SKM-1 treated with dmso at 0.1 percent for 144 hours (cell line): ENCODE results near the gene FUBP3.
"Not testable (repeated sequence)": the region's sequence is repeated elsewhere in the genome, so short reads cannot be mapped to it uniquely, and the experiment has no call there.

ENCODE experiments used
- DNase-seq: peaks from one replicate; lab custom pipeline; 2025; ENCODE audit not compliant: unreplicated experiment; lab: John Stamatoyannopoulos, UW

FUBP3 gene

GRCh38 chr9:130680836-130681768 is 101.7 kb downstream of the FUBP3 start:
- DNase-seq, result peak; percentile 76

DNA sequence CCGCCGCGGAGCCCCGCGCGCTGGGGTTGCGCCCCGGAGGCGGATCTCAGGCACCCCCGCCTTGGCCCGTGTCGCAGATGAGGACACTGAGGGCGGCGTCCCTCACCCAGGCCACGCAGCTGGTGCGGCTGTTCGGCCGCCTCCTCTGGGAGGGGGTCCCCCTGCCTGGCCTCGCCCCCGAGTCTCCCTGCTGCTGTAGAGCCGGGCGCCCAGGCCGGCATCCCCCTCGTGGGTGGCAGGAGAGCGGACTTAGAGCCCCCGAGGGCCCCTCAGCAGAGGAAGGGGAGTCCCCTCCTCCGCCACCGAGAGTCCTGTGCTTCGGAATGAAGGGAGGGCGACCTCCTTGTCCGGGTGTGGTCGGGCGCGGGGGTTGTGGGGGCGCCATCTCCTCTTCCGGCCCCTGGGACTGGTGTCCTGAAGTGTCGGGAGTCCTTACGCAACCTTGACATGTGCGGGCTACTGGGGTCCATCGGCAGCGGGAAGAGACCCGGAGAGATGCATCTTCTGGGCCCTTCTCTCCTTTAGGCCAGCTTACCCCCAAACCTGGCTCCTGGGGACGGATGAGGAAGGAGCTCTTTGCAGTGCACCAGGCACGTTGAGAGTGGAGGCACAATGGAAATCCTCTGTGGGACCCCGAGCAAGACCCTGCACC is 102.5 kb downstream of the FUBP3 start:
- no peak for DNase-seq

DNA sequence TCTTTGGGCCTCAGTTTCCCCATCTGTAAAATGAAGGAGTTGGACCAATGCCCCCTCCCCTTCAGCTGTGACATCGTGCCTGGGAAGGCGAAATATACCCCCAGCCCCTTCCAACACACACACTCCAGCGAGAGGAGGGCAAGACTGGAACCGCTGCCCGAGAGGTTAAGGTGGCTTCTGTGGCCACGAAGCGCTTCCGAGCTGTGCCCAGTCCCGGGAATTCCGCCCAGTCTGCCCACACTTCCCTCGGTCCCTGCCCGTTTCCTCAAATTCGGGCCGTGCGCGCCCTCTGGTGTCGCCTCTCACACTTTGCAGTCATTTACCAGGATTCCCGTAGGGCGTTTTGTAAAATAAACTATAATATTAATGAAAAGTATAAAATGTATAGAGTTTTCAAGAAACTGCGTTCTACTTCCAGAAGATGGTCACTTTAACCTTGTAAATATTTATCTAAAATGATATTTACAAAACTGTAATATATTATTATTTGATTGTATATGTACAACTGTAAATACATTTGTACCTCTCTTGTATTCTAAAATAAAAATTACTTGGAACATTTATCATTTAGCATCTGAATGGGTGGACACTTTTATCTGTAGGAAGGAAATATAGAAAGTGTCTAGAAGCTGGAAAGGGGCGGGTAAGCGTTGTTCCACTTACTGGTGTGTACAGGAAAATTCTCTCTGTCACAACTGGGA is 103.2 kb downstream of the FUBP3 start:
- DNase-seq, result peak; percentile 53

GRCh38 chr9:130685104-130685503 is 105.7 kb downstream of the FUBP3 start:
- no peak for DNase-seq

- DNase-seq, result not testable (repeated sequence)
Measured at GRCh38 chr9:130685945-130686344, 106.6 kb downstream of the FUBP3 start.

- no peak for DNase-seq
Measured at GRCh38 chr9:130687615-130688014, 108.2 kb downstream of the FUBP3 start.
